Measurements from ENCODE around the gene SMIM33. TPM values are rescaled to one million over a fixed set of nuclear protein-coding genes. Genes with fewer than 3 reads are reported as not detected.

Gene SMIM33
- polyA plus RNA-seq, 1 experiment, result not detected

DNA sequence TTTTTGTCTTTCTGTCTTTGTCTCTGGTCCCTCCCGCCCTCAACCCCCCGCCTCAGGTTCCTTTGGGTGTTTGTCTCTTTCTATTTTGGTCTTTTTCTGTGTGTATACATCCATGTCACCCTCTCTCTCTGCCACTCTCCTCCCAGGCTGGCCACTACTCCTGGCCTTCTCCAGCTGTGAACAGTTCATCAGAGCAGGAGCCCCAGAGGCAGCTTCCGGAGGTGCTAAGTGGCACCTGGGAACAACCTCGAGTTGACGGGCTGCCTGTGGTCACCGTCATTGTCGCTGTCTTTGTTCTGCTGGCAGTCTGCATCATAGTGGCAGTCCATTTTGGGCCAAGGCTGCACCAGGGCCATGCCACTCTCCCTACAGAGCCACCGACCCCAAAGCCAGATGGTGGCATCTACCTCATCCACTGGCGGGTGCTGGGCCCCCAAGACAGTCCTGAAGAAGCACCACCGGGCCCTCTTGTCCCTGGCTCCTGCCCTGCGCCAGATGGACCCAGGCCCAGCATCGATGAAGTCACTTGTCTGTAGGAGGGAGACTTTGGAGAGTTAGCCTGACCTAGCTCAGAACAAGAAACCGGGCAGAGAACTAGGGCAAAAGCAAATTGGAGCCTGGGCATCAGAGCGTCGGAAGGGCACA, 1.7 kb downstream of the SMIM33 start:
- no peaks in the 10 kb centered on the region for H3K27me3 ChIP-seq (ENCODE audit: control insufficient read depth, insufficient read depth, low read length)
- DNase-seq (ENCODE audit: low read depth, low spot score), result no peak
- ChIA-PET CTCF (no interaction called here), POLR2A (no interaction called here)
- no peak overlapping the region for H3K4me3 ChIP-seq (ENCODE audit: low read depth, low read length)
- H3K9me3 ChIP-seq (ENCODE audit: control insufficient read depth, insufficient read depth, low read length), result no peaks in the 10 kb centered on the region
- TF ChIP-seq, protein P1, sequence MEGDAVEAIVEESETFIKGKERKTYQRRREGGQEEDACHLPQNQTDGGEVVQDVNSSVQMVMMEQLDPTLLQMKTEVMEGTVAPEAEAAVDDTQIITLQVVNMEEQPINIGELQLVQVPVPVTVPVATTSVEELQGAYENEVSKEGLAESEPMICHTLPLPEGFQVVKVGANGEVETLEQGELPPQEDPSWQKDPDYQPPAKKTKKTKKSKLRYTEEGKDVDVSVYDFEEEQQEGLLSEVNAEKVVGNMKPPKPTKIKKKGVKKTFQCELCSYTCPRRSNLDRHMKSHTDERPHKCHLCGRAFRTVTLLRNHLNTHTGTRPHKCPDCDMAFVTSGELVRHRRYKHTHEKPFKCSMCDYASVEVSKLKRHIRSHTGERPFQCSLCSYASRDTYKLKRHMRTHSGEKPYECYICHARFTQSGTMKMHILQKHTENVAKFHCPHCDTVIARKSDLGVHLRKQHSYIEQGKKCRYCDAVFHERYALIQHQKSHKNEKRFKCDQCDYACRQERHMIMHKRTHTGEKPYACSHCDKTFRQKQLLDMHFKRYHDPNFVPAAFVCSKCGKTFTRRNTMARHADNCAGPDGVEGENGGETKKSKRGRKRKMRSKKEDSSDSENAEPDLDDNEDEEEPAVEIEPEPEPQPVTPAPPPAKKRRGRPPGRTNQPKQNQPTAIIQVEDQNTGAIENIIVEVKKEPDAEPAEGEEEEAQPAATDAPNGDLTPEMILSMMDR (IDR thresholded peaks at IDR 0.05; ENCODE audit: low read depth, low read length), result no peak
- H3K27ac ChIP-seq (ENCODE audit: low read depth, low read length), result no peak overlapping the region

DNA sequence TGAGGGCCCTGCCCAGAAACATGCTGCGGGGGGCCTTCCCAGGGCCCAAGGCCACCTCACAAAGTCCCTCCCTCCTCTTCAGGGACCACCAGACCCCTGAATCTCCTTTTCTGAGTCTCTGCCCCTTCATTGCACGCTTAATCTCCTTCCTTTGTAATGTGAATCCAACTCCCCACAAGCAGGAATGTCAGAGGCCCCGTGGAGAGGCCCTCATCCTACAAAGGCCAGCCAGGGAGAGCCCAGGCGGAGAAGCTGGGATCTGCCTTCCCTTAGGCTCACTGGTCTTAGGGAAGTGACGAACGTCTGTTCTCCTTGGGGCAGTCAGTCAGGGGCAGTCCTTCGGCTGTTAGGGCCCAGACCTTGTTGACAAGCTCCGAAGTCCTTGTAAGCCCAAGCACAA, 2.3 kb downstream of the SMIM33 start:
- ChIA-PET POLR2A (interaction anchor here (1.2 kb wide), 1 partner anchor 9 kb away, joined by 5 read pairs; the partner anchor contains the start of gene STING1), CTCF (no interaction called here)
- no peaks in the 10 kb centered on the region for H3K9me3 ChIP-seq (ENCODE audit: control insufficient read depth, insufficient read depth, low read length)
- no peak overlapping the region for H3K4me3 ChIP-seq (ENCODE audit: low read depth, low read length)
- no peak overlapping the region for H3K27ac ChIP-seq (ENCODE audit: low read depth, low read length)
- no peaks in the 10 kb centered on the region for H3K27me3 ChIP-seq (ENCODE audit: control insufficient read depth, insufficient read depth, low read length)
- TF ChIP-seq, protein P1 (IDR thresholded peaks at IDR 0.05; ENCODE audit: low read depth, low read length), result no peak
- DNase-seq (ENCODE audit: low read depth, low spot score), result no peak

DNA sequence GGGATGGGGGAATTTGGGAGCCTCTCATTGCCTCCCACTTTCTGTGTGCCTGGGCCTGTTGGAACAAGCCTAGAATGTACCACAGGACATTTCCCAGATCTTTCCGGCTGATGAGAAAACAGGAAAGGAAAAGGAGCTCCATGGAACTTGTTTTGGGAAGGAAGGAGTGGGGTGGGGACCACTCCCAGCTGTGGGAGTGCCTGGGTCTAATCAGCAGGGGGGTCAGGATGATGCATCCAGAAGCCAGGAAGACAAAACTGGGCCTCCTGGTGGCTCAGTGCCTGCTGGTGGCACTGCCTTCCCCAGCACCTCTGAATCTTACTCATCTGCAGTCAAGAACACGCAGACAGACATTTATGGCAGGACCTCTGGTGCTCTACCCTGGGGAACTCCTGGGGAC, 2.8 kb downstream of the SMIM33 start:
- H3K4me3 ChIP-seq (ENCODE audit: low read depth, low read length), result no peak overlapping the region
- no peaks in the 10 kb centered on the region for H3K27me3 ChIP-seq (ENCODE audit: control insufficient read depth, insufficient read depth, low read length)
- TF ChIP-seq, protein P1 (IDR thresholded peaks at IDR 0.05; ENCODE audit: low read depth, low read length), result no peak
- H3K27ac ChIP-seq (ENCODE audit: low read depth, low read length), result no peak overlapping the region
- no peaks in the 10 kb centered on the region for H3K9me3 ChIP-seq (ENCODE audit: control insufficient read depth, insufficient read depth, low read length)
- POLR2A ChIA-PET, result interaction anchor here (1.2 kb wide), 1 partner anchor 9 kb away, joined by 5 read pairs; the partner anchor contains the start of gene STING1
- CTCF ChIA-PET, result no interaction called here
- DNase-seq (ENCODE audit: low read depth, low spot score), result no peak

DNA sequence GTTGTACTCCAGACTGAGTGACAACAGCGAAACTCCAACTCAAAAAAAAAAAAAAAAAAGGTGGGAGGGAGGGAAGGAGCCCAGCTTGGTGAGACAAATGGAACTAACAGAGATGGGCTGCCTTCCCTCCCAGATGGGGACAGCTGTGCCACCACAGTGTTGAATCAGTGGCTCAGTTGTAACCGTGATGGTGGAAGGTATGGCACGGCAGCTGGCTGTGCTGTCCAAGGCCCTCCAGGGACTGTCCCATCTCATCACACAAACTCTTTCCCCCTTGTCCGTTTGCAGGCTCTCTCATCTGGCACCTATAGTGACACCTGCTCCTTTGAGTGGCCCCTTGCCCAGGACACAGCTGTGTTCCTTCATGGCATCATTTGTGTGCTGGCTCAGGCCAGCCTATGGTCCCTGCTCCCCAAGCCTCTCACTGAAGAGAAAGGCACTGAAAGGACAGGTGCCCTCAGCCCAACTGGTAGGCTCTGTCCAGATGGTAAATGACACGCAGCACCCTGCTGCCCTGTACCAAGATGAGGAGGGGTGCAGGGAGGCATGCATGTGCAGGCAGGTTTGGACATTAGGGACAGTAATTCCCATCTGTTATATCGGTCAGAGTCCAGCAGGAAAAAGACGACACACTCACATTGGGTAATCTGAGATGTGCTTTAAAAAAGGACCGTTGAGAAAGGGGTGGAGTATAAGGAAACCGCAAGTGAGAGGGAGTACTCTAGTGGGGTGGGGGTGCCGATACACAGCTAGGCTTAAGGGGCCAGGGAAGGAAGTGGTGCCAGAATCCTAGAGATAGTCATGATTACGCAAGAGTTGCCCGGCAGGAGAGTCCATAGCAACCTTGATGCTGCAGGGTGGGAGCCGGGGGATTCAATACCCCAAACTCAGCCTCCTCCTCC, 4.3 kb downstream of the SMIM33 start:
- CTCF ChIA-PET, result interaction anchor here (1.0 kb wide), 1 partner anchor 44 kb away, joined by 3 read pairs; no protein-coding TSS in a partner anchor

More for the DNA sequence above, 4.3 kb downstream of the SMIM33 start:
- Histone ChIP-seq H3K27ac (ENCODE audit: low read depth, low read length) (no peak overlapping the region), H3K9me3 (ENCODE audit: control insufficient read depth, insufficient read depth, low read length) (no peaks in the 10 kb centered on the region), H3K27me3 (ENCODE audit: control insufficient read depth, insufficient read depth, low read length) (no peaks in the 10 kb centered on the region), H3K4me3 (ENCODE audit: low read depth, low read length) (no peak overlapping the region)
- peak; percentile 55 for DNase-seq (ENCODE audit: low read depth, low spot score)
- POLR2A ChIA-PET, result no interaction called here
- TF ChIP-seq, protein P1 (IDR thresholded peaks at IDR 0.05; ENCODE audit: low read depth, low read length), result no peak
